CD4-positive, alpha-beta T cell treated with Interleukin-21 for 1 hour (primary cell): ENCODE results near the gene RIMBP2.
"Not testable (repeated sequence)": the region's sequence is repeated elsewhere in the genome, so short reads cannot be mapped to it uniquely, and the experiment has no call there.

Experiments used
- DNase-seq: peaks from one replicate; pipeline ENCODE4 v3.0.0-alpha.2; 2020

The RIMBP2 gene

GRCh38 chr12:130715998-130716968 is at the start of gene RIMBP2:
TSS of gene RIMBP2 (minus strand) at chr12:130716299. CDS start at chr12:130479013, 237,286 bp downstream.
- no peak for DNase-seq

DNA sequence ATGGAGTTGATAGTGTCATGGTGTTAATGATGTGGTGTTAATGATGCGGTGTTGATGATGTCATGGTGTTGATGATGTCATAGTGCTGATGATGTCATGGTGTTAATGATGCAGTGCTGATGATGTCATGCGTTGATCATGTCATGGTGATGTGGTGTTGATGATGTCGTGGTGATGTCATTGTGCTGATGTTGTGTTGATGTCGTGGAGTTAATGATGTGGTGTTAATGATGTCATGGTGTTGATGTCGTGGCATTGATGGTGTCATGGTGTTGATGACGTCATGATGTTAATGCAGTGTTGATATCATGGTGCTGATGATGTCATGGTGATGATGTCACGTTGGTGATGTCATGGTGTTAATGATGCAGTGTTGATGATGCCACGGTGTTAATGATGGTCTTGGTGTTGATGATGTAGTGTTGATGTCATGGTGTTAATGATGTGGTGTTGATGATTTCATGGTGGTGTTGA is 49.1 kb upstream of the RIMBP2 start:
- no peak for DNase-seq

DNA sequence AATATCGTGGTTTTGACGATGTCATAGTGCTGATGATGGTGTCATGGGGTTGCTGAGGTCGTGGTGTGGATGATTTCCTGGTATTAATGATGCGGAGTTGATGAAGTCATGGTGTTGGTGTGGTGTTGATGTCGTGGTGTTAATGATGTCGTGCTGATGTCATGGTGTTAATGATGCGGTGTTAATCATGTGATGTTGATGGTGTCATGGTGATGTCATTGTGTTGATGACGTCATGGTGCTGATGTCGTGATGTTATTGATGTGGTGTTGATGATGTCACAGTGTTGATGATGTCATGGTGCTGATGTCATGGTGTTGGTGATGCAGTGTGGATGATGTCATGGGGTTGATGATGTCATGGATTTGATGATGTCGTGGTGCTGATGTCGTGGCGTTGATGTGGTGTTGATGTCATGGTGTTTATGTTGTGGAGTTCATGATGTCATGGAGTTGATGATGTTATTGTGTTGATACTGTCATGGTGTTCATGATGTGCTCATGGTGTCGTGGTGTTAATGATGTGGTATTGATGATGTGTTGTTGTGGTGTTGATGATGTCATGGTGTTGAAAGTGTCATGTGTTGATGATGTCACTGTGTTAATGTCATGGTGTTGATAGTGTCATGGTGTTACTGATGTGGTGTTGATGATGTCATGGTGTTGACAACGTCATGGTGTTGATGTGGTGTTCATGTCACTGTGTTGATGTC is 48.5 kb upstream of the RIMBP2 start:
- DNase-seq: peak; percentile 5

- DNase-seq: no peak
These were observed 48.0 kb upstream of the RIMBP2 start for GRCh38 chr12:130764073-130764472.

DNA sequence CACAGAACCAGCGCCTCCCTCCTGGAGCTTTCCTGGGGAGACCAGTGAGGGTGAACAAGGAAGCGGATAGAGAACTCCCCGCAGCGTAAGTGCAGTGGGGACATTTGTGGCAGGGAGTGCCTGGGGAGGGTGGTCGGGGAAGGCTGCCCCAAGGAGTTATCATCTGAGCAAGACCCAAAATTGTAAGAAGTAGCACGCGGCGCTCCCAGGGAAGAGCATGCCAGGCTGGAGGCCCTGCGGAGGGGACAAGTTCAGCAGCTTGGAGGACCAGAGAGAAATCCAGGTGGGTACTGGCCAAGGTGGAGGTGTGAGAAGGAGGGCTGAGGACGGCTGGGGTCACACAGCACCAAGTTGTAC is 46.2 kb upstream of the RIMBP2 start:
- no peak for DNase-seq

DNA sequence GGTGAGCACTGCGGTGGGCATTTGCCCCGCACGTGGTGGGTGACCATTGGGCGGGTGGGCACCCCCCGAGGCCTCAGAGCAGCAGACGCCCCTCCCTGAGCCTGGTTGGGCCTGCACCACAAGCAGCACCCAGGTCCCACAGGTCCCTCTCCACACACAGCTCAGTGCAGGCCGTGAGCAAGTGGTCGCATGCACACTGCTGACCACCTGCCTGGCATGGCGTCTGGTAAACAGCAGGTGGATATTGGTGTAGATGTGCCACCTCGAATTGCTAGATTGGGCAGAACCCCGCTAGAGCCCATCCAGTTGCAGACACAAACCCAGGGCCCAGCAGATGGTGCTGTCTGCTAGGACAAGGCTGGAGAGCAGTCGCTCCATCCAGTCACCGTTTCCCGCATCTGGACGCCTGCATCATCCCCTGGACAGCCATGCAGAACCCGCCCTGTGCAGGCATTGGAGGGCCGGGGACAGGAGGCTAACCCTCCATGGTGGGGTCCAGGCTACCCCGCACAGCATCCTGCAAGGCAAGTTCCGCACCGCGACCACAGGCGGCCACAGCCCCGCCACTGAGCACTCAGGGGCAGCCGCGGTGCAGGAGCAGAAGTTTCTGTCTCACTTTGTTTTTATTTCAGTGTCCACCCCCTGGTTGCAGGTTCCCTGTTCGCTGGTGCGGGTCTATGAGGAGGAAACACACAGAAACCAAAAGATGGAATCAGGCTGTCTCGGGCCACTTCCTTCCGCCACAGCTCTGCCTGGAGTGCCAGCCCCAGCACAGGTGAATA is 45.6 kb upstream of the RIMBP2 start:
- DNase-seq: peak; percentile 63

DNA sequence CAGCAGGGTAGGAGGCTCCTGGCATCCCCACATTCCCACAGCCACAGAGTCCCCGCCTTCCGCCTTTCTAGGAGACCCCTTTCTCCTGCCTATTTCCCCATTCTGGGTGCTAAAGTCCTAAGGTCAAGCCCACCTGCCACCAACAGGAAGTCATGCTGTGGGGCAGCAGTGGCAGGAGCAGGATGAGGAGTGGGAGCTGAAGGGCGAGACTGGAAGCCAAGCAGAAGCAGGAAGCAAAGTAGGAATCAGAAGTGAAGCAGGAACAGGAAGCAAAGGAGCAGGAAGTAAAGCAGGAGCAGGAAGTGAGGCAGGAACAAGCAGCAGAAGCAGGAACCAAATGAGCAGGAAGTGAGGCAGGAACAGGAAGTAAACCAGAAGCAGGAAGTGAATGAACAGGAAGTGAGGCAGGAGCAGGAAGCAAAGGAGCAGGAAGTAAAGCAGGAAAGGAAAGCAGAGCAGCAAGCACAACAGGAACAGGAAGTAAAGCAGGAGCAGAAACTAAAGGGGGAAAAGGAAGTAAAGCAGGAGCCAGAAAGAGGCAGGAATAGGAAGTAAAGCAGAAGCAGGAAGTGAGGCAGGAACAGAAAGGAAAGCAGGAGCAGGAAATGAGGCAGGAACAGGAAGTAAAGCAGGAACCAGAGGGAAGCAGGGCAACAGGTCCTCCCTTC is 38.3 kb upstream of the RIMBP2 start:
- no peak for DNase-seq

DNA sequence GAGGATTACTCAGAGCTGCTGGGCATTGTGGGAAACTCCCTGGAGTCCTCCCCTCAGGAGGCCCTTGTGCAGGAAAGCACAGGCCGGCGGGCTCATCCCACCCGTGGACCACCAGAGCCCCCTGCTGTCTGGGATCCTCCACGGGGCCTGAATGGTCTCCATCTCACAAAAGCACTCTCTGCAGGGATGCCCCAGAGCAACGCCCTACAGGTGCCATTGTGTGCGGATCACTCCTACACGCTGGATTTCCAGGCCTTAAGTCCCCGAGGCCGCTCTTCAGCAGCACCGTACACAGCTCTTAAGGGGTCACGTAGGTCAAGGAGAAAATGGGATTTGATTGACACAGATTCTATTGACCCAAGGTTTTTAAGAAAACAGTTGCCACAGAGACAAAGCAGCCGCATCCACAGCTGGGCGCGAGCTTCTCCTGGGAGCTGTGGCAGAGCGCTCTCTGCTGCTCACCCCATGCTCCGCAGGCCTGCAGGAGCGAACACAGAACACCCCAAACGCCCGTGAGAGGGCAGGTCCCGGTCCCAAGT is 36.7 kb upstream of the RIMBP2 start:
- DNase-seq: no peak

DNA sequence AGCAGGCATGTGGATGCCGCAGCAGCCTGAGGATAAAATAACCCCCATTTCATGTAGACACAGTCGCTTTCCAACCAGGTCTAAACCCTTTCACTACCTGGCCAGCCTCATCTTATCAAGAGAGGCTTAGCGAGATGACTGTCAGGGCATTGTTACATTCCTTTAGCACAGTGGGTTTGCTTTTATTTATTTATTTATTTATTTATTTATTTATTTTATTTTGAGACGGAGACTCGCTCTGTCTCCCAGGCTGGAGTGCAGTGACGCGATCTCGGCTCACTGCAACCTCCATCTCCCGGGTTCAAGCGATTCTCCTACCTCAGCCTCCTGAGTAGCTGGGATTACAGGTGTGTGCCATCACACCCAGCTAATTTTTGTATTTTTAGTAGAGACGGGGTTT is 35.9 kb upstream of the RIMBP2 start:
- not testable (repeated sequence) for DNase-seq

- no peak for DNase-seq
These were observed 32.7 kb upstream of the RIMBP2 start for GRCh38 chr12:130748786-130749185.

DNA sequence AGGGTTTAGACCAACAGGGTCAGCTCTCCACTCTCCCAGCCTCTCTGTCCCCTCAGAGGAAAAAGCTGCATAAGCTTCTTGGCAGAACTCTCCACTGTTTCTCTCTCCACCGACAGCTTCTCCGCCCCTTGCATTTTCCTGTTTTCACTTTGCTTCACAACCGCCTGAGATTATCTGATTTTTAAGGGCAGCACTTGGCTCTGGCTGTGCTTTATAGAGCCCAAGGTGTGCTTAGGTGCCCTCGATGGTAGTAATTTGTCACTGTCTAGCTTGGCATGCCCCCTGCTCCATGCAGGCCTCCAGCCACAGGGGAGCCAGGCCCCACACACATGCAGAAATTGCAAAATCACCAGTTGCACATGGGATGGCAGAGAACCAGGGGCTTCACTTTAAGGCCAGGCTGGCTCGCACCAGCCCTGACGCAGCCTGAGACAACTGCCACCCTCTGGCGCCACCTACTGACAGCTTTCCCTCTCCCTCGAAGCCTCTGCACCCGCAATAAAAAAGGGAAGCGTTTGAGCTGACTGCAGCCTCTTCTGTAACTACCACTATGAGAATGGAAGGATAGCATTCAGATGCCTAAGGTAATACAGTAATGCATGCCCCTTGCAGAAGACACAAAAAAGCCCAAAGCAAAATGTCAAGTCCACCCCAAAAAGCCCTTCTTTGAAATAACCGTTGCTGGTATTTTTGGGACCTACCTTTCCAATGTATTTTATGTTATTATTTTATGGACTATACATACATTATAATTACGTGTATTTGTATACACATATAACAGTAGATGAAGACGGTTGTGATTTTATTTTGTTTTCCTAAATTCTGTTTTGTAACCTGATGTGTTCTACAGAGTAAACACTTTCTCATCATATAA is 32.0 kb upstream of the RIMBP2 start:
- peak; percentile 58 for DNase-seq

DNA sequence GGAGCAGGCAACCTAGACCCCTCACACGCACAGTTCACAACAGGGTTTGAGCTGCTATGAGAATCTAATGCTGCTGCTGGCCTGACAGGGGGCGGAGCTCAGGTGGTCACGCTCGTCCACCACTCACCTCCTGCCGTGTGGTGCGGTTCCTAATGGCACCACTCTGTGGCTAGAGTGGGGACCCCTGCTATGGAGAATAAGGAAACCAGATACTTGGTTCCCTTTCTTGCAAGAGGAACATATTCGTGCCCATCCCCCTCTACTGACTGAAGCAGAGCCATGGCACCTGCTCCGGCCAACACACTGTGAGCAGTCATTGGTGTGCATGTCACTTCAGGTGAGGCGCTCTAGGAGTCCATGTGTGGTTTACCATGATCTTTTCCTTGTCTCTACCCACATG is 30.4 kb upstream of the RIMBP2 start:
- no peak for DNase-seq

- DNase-seq: no peak
These were observed 29.8 kb upstream of the RIMBP2 start for GRCh38 chr12:130745921-130746320.

DNA sequence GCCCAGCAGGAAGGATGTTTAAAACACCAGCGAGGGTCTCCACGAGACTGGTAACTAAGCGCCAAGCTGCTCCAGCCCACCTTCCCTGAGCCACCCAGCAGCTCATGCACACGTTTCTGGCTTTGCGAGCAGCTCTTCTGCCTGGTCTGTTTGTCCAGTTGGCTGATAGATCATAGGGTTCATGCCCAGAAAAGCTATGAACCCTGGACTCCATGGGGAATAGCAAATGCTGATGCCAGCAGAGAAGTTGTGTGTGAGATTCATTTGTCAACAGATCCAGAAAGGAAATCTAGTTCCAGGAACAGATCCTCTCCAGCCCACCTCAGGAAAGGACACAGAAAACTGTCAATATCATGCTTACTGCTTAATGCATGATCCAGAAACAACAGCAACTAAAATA is 28.2 kb upstream of the RIMBP2 start:
- DNase-seq: no peak

DNA sequence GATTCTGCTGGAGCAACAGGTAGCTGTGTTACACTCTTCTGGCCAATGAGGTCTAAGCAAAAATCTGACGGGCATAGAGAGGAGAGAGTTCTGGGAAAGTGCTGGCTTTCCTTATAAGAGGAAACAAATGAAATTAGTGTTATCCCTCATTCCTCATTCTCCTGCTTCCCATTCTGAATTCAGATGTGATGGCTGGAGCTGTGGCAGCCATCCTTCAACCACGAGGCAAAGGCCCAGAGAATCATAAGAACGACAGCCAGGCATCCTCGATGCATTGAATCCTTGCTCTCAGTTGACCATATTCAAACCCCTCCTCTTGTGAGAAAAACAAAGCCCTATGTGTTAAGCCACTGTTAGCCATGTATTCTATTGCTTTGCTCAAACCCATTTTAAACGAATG is 27.5 kb upstream of the RIMBP2 start:
- DNase-seq: no peak

DNA sequence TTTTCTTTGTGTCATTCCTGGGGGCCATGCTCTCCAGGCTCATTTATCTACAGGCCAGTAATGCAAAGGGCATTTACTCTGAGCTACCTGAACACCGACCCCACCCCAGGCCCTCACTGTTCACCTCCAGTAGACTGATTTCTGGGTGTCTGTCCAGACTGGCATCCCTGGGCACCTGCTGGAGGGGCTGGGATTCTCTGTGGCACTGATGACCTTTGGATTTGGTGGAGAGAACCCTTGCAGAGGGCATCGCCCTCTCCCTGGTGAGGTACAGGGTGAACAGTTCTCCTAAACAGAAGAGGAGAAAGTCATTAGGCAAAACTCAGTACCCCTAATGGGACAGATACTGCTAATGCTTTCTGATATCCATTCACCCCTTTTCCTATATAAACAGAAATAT is 27.1 kb upstream of the RIMBP2 start:
- no peak for DNase-seq

DNA sequence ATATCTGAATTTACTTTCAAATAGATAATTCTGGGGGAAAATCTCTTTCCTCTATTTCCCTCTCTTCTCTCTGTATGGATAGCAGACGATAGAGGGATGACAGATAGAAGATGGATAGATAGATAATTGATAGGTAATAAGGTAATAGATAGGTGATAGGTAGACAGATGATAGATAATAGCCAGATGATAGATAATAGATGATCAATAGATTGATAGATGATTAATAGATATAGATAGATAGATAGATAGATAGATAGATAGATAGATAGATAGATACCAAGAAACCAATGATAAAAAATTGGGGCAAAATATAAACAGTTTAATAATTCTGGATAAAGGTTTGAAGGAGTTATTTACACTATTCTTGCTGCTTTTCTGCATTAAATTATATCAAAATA is 26.6 kb upstream of the RIMBP2 start:
- no peak for DNase-seq

GRCh38 chr12:130742112-130742511 is 26.0 kb upstream of the RIMBP2 start:
- DNase-seq: no peak

DNA sequence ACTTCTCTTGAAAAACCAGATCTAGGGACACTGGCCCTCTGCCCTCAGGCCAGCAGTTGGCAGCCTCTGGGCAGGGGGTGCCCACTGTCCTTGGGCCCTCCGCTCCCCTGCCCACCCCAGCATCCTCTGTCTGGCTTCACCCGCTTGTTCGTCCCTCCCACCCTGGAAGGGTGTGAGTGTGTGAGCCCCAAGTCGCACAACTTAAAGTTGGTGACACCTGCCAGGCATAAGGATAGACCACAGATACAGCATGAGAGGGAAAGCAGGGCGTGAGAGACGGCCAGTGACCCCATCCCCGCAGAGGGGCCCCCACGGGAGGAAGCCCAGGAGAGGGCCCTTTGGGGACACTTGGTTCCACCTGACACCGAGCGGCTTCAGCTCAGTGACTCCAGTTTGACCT is 23.5 kb upstream of the RIMBP2 start:
- no peak for DNase-seq

DNA sequence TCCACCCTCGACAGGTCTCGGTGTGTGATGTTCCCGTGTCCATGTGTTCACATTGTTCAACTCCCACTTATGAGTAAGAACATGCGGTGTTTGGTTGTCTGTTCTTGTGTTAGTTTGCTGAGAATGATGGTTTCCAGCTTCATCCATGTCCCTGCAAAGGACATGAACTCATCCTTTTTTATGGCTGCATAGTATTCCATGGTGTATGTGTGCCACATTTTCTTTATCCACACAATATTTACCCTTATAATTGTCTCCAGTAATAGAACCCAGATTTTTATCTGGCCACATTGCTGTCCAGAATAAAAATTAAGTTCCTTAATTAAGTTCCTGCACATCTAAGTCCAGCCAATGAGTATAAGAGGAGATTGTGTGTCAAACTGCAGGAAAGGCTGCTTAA is 22.3 kb upstream of the RIMBP2 start:
- not testable (repeated sequence) for DNase-seq

DNA sequence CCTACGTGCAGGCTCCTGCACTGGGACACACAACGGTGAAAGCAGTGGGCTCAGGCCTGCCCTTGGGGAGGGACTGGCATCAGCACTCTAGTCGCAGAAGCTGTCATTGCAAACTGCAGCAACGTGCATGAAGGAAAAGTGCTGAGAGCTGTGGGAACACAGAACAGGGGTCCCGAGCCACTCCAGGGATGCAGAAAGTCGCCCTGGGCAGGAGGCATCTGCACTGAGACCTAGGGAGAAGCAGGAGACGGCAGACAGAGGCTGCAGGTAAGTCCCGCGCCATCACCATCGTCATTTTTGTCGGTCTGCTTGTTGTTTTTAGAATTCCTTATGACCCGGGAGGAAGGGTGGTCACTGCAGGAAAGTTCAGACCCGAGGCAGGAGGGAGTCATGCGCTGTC is 21.6 kb upstream of the RIMBP2 start:
- no peak for DNase-seq
